ENCODE data around the gene ICAM1. TPM values are rescaled to one million over a fixed set of nuclear protein-coding genes. Genes with fewer than 3 reads are reported as not detected.

Gene ICAM1
- total RNA-seq, 1 experiment from 2014 or later = 2.3 TPM

- Histone ChIP-seq H4K91ac (ENCODE audit: insufficient read length, low read depth, low read length) (no peak overlapping the region), H3K27ac (ENCODE audit: insufficient read length, low read depth, low read length) (no peak overlapping the region), H2BK120ac (ENCODE audit: low read depth, low read length, poor library complexity, severe bottlenecking) (no peak overlapping the region), H3K56ac (ENCODE audit: insufficient read length, low read depth, low read length) (no peak overlapping the region), H2AK5ac (ENCODE audit: insufficient read length, low read length) (no peak overlapping the region), H2BK15ac (ENCODE audit: low read depth, low read length) (no peak overlapping the region), H3K9ac (ENCODE audit: extremely low read depth, insufficient read length, low read length) (no peak overlapping the region), H4K20me1 (ENCODE audit: control insufficient read depth, insufficient read depth, insufficient read length) (peaks cover 4% of the 10 kb centered on the region), H2BK20ac (ENCODE audit: low read depth, low read length, poor library complexity, severe bottlenecking) (no peak overlapping the region), H3T11ph (ENCODE audit: low read length) (no peak overlapping the region), H3K23me2 (ENCODE audit: insufficient read length, low read depth, low read length, poor library complexity, severe bottlenecking) (no peaks in the 10 kb centered on the region), H4K5ac (ENCODE audit: insufficient read length, low read depth, low read length) (no peak overlapping the region), H4K8ac (replicated peaks; ENCODE audit: insufficient read length, low read depth, low read length) (no peak overlapping the region), H2AFZ (ENCODE audit: low read length) (no peak overlapping the region), H2BK5ac (ENCODE audit: insufficient read length, low read length) (no peak overlapping the region), H3K4me1 (ENCODE audit: insufficient read depth, low read length) (no peaks in the 10 kb centered on the region; the same call in 1 of the 2 replicates), H3K27me3 (ENCODE audit: insufficient read depth, low read length) (no peaks in the 10 kb centered on the region), H3K79me1 (ENCODE audit: insufficient read depth, low read depth, low read length, poor library complexity, severe bottlenecking) (no peaks in the 10 kb centered on the region), H3K79me2 (ENCODE audit: insufficient read depth, low read length) (no peaks in the 10 kb centered on the region), H3K18ac (ENCODE audit: insufficient read length, low read depth, low read length) (no peak overlapping the region), H3K14ac (ENCODE audit: insufficient read depth, low read length) (no peak overlapping the region; the same call in 1 of the 2 replicates), H3K9me3 (ENCODE audit: control insufficient read depth, low read depth, low read length) (no peaks in the 10 kb centered on the region), H2BK12ac (ENCODE audit: insufficient read length, low read depth, low read length) (no peak overlapping the region), H3K4ac (ENCODE audit: low read depth, low read length) (no peak overlapping the region), H3K23ac (ENCODE audit: insufficient read length, low read depth, low read length) (no peak overlapping the region), H3K4me2 (ENCODE audit: insufficient read depth, insufficient read length, low read length) (no peak overlapping the region)
- H3K36me3 Mint-ChIP-seq (ENCODE audit: insufficient read depth in 1 of 3, low read depth in 3 of 3) = peaks cover 25 to 47% (median 41%) of the 10 kb centered on the region in 3 experiments; a peak in 6 of 7 replicates
- H3K27ac Mint-ChIP-seq = no peak overlapping the region
- H3K27me3 Mint-ChIP-seq (ENCODE audit: low read depth) = no peaks in the 10 kb centered on the region; the same call in none of the 2 replicates
- H3K4me1 Mint-ChIP-seq = 0 out of 4 replicates have a peak, but pooled peaks cover 0 to 2% of the 10 kb centered on the region in 2 experiments
- H3K9me3 Mint-ChIP-seq = no peaks in the 10 kb centered on the region; a peak in 1 of 5 replicates
- TF ChIP-seq CTCF (conservative IDR thresholded peaks at IDR 0.05) = peak; percentile 77
- WGBS (ENCODE audit: extremely low coverage, insufficient read length, low lambda C conversion rate) = no CpG with 5 or more reads among the region's 32 CpGs
- DNase-seq = peak; percentile 93
- H3K4me3 Mint-ChIP-seq = peak overlapping the region in 1 of 2 experiments; percentile 38; a peak in 2 of 5 replicates
Observed at GRCh38 chr19:10259162-10259905, 11.6 kb upstream of the ICAM1 start.
